H9 (cell line): ENCODE measurements around the gene ANP32A. TPM values are rescaled to one million over a fixed set of nuclear protein-coding genes. Genes with fewer than 3 reads are reported as not detected.

ENCODE experiments used
- DNase-seq: peaks from one replicate; pipeline ENCODE4 v3.0.0-alpha.2; 2017
- H2AFZ ChIP-seq: one replicate; pipeline ENCODE4 v1.6.1; 2013; ENCODE audit warnings: mild to moderate bottlenecking, low read length, control low read depth, moderate library complexity
- H2AK5ac ChIP-seq: 2 replicates; pipeline ENCODE4 v1.6.1; 2013; ENCODE audit warnings: low read length, control low read depth, mixed read lengths; ENCODE audit not compliant: insufficient read length
- H2BK120ac ChIP-seq: one replicate; pipeline ENCODE4 v1.6.1; 2013; ENCODE audit warnings: low read depth, mild to moderate bottlenecking, low read length, control low read depth, inconsistent platforms; ENCODE audit not compliant: poor library complexity, severe bottlenecking
- H2BK12ac ChIP-seq: 2 replicates; pipeline ENCODE4 v1.6.1; 2013; ENCODE audit warnings: low read length, control low read depth, mixed read lengths, low read depth; ENCODE audit not compliant: insufficient read length
- H2BK15ac ChIP-seq: 2 replicates; pipeline ENCODE4 v1.6.1; 2013; ENCODE audit warnings: low read depth, low read length, control low read depth
- H2BK20ac ChIP-seq: one replicate; pipeline ENCODE4 v1.6.1; 2013; ENCODE audit warnings: low read depth, mild to moderate bottlenecking, low read length, control low read depth, inconsistent platforms; ENCODE audit not compliant: poor library complexity, severe bottlenecking
- H2BK5ac ChIP-seq: 2 replicates; pipeline ENCODE4 v1.6.1; 2013; ENCODE audit warnings: low read length, control low read depth, mixed read lengths; ENCODE audit not compliant: insufficient read length
- H3K14ac ChIP-seq: 2 replicates; pipeline ENCODE4 v1.6.1; 2013; ENCODE audit warnings: low read length, control low read depth; ENCODE audit not compliant: insufficient read depth
- H3K18ac ChIP-seq: 2 replicates; pipeline ENCODE4 v1.6.1; 2013; ENCODE audit warnings: low read depth, mild to moderate bottlenecking, mixed read lengths, low read length, control low read depth; ENCODE audit not compliant: insufficient read length
- H3K23ac ChIP-seq: 2 replicates; pipeline ENCODE4 v1.6.1; 2013; ENCODE audit warnings: low read length, control low read depth, mixed read lengths, low read depth; ENCODE audit not compliant: insufficient read length
- H3K23me2 ChIP-seq: 2 replicates; pipeline ENCODE4 v1.6.1; 2013; ENCODE audit warnings: low read depth, mild to moderate bottlenecking, mixed read lengths, low read length, control low read depth; ENCODE audit not compliant: insufficient read length, poor library complexity, severe bottlenecking
- H3K27ac ChIP-seq: 2 replicates; pipeline ENCODE4 v1.5.1; 2013; ENCODE audit warnings: low read length, control low read depth, mixed read lengths, low read depth; ENCODE audit not compliant: insufficient read length
- H3K27me3 ChIP-seq: 2 replicates; pipeline ENCODE4 v1.6.1; 2013; ENCODE audit warnings: low read length, control low read depth, inconsistent platforms; ENCODE audit not compliant: insufficient read depth
- H3K4ac ChIP-seq: 2 replicates; pipeline ENCODE4 v1.6.1; 2013; ENCODE audit warnings: low read depth, mild to moderate bottlenecking, control low read depth, inconsistent platforms, low read length, moderate library complexity
- H3K4me1 ChIP-seq: 2 replicates; pipeline ENCODE4 v1.6.1; 2013; ENCODE audit warnings: low read length, control low read depth, inconsistent platforms; ENCODE audit not compliant: insufficient read depth
- H3K4me2 ChIP-seq: 2 replicates; pipeline ENCODE4 v1.6.1; 2013; ENCODE audit warnings: low read length, control low read depth, mixed read lengths; ENCODE audit not compliant: insufficient read length, insufficient read depth
- H3K56ac ChIP-seq: 2 replicates; pipeline ENCODE4 v1.6.1; 2013; ENCODE audit warnings: low read depth, mild to moderate bottlenecking, mixed read lengths, low read length, control low read depth; ENCODE audit not compliant: insufficient read length
- H3K79me1 ChIP-seq: 2 replicates; pipeline ENCODE4 v1.6.1; 2013; ENCODE audit warnings: low read depth, mild to moderate bottlenecking, moderate library complexity, low read length, control low read depth, inconsistent platforms; ENCODE audit not compliant: insufficient read depth, poor library complexity, severe bottlenecking
- H3K79me2 ChIP-seq: 2 replicates; pipeline ENCODE4 v1.6.1; 2013; ENCODE audit warnings: low read length, control low read depth, inconsistent platforms; ENCODE audit not compliant: insufficient read depth
- H3K9ac ChIP-seq: 2 replicates; pipeline ENCODE4 v1.6.1; 2013; ENCODE audit warnings: low read length, control low read depth, mixed read lengths; ENCODE audit not compliant: insufficient read length; ENCODE audit errors: extremely low read depth
- H3K9me3 ChIP-seq: one replicate; pipeline ENCODE4 v1.6.1; 2013; ENCODE audit warnings: low read depth, low read length, inconsistent platforms; ENCODE audit not compliant: control insufficient read depth
- H3T11ph ChIP-seq: one replicate; pipeline ENCODE4 v1.6.1; 2013; ENCODE audit warnings: mild to moderate bottlenecking, low read length, control low read depth, inconsistent platforms
- H4K20me1 ChIP-seq: one replicate; pipeline ENCODE4 v1.6.1; 2013; ENCODE audit not compliant: control insufficient read depth, insufficient read length, insufficient read depth
- H4K5ac ChIP-seq: 2 replicates; pipeline ENCODE4 v1.6.1; 2013; ENCODE audit warnings: low read depth, mild to moderate bottlenecking, mixed read lengths, low read length, control low read depth; ENCODE audit not compliant: insufficient read length
- H4K8ac ChIP-seq: replicated peaks from 2 replicates; pipeline ENCODE4 v1.6.1; 2013; ENCODE audit warnings: low read length, control low read depth, mixed read lengths, low read depth; ENCODE audit not compliant: insufficient read length
- H4K91ac ChIP-seq: 2 replicates; pipeline ENCODE4 v1.6.1; 2013; ENCODE audit warnings: low read depth, mild to moderate bottlenecking, moderate library complexity, mixed read lengths, low read length, control low read depth; ENCODE audit not compliant: insufficient read length
- H3K27ac Mint-ChIP-seq, 3 experiments: 2 replicates in 2 of 3; 3 replicates in 1 of 3; pipeline ENCODE4 v1.8.0; 2020 to 2021; ENCODE audit warnings: mixed read lengths in 3 of 3, mild to moderate bottlenecking in 1 of 3, moderate library complexity in 1 of 3
- H3K27me3 Mint-ChIP-seq: 2 replicates; pipeline ENCODE4 v1.8.0; 2021; ENCODE audit warnings: low read depth, mild to moderate bottlenecking, moderate library complexity, mixed read lengths
- H3K36me3 Mint-ChIP-seq, 3 experiments: 2 replicates in 2 of 3; 3 replicates in 1 of 3; pipeline ENCODE4 v1.8.0; 2020 to 2021; ENCODE audit warnings: low read depth in 3 of 3, mixed read lengths in 3 of 3; ENCODE audit not compliant: insufficient read depth in 1 of 3
- H3K4me1 Mint-ChIP-seq, 2 experiments: 2 replicates each; pipeline ENCODE4 v1.8.0; 2020; ENCODE audit warnings: mixed read lengths in 2 of 2
- H3K4me3 Mint-ChIP-seq, 2 experiments: 2 replicates in 1 of 2; 3 replicates in 1 of 2; pipeline ENCODE4 v1.8.0; 2020 to 2021; ENCODE audit warnings: mild to moderate bottlenecking in 2 of 2, mixed read lengths in 2 of 2, moderate library complexity in 1 of 2
- H3K9me3 Mint-ChIP-seq, 2 experiments: 2 replicates in 1 of 2; 3 replicates in 1 of 2; pipeline ENCODE4 v1.8.0; 2020; ENCODE audit warnings: mild to moderate bottlenecking in 2 of 2, mixed read lengths in 2 of 2, moderate library complexity in 1 of 2
- WGBS: extraction: QIAGEN DNeasy Blood & Tissue Kit; methylation state at CpG from one replicate; pipeline ENCODE4 v1.1.7; 2013; ENCODE audit warnings: missing lambda C conversion rate, low lambda C conversion rate, mixed read lengths; ENCODE audit not compliant: insufficient read length; ENCODE audit errors: extremely low coverage; 5-methylcytosine and 5-hydroxymethylcytosine counted together
- total RNA-seq: library from RNA; stranded (reverse); gene quantifications from 2 replicates; pipeline ENCODE4 v1.2.1, GENCODE V29; 2021
- TF ChIP-seq, protein P1 (sequence below): fragments of 200-600 bp; sonication (generic); conservative IDR thresholded peaks from 3 replicates; pipeline ENCODE4 v1.8.0; 2021; ENCODE audit warnings: antibody characterized with exemption, mild to moderate bottlenecking

Gene ANP32A
- total RNA-seq, 1 experiment from 2014 or later, result 318 TPM

- H3K4me1 ChIP-seq, result no peaks in the 10 kb centered on the region
- no peaks in the 10 kb centered on the region for H3K79me1 ChIP-seq
- no peak overlapping the region for H4K91ac ChIP-seq
- no peak overlapping the region for H3K56ac ChIP-seq
- H2AK5ac ChIP-seq, result no peak overlapping the region
- no peak overlapping the region for H2BK120ac ChIP-seq
- no peak overlapping the region for H3T11ph ChIP-seq
- H3K36me3 Mint-ChIP-seq, result peaks cover 10 to 21% (median 11%) of the 10 kb centered on the region in 3 experiments; a peak in 5 of 7 replicates
- H3K27ac ChIP-seq, result no peak overlapping the region
- WGBS, result no CpG with 5 or more reads among the region's 3 CpGs
- H3K9ac ChIP-seq, result no peak overlapping the region
- no peak overlapping the region for H3K4me3 Mint-ChIP-seq
- H4K20me1 ChIP-seq, result no peaks in the 10 kb centered on the region
- H3K27ac Mint-ChIP-seq, result no peak overlapping the region
- no peak overlapping the region for H3K18ac ChIP-seq
- peaks cover 14% of the 10 kb centered on the region for H3K27me3 Mint-ChIP-seq
- H3K9me3 Mint-ChIP-seq, result no peaks in the 10 kb centered on the region; a peak in 1 of 5 replicates
- H3K14ac ChIP-seq, result no peak overlapping the region
- TF ChIP-seq, protein P1, sequence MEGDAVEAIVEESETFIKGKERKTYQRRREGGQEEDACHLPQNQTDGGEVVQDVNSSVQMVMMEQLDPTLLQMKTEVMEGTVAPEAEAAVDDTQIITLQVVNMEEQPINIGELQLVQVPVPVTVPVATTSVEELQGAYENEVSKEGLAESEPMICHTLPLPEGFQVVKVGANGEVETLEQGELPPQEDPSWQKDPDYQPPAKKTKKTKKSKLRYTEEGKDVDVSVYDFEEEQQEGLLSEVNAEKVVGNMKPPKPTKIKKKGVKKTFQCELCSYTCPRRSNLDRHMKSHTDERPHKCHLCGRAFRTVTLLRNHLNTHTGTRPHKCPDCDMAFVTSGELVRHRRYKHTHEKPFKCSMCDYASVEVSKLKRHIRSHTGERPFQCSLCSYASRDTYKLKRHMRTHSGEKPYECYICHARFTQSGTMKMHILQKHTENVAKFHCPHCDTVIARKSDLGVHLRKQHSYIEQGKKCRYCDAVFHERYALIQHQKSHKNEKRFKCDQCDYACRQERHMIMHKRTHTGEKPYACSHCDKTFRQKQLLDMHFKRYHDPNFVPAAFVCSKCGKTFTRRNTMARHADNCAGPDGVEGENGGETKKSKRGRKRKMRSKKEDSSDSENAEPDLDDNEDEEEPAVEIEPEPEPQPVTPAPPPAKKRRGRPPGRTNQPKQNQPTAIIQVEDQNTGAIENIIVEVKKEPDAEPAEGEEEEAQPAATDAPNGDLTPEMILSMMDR, result no peak
- no peak overlapping the region for H3K4ac ChIP-seq
- no peak overlapping the region for H2AFZ ChIP-seq
- H3K27me3 ChIP-seq, result no peaks in the 10 kb centered on the region; the same call in 1 of the 2 replicates
- no peak overlapping the region for H4K8ac ChIP-seq
- H4K5ac ChIP-seq, result no peak overlapping the region
- no peak overlapping the region for H3K4me2 ChIP-seq
- no peak overlapping the region for H2BK20ac ChIP-seq
- no peaks in the 10 kb centered on the region for H3K9me3 ChIP-seq
- no peak overlapping the region for H3K23ac ChIP-seq
- no peak overlapping the region for H2BK12ac ChIP-seq
- H3K79me2 ChIP-seq, result no peaks in the 10 kb centered on the region
- H3K4me1 Mint-ChIP-seq, result peaks cover 11% of the 10 kb centered on the region in 2 experiments
- H3K23me2 ChIP-seq, result no peaks in the 10 kb centered on the region
- no peak overlapping the region for H2BK5ac ChIP-seq
- no peak overlapping the region for H2BK15ac ChIP-seq
- no peak for DNase-seq
Measured at GRCh38 chr15:68774521-68775235, 46.0 kb downstream of the ANP32A start.
